ENCODE measurements around the gene WDR77. TPM values are rescaled to one million over a fixed set of nuclear protein-coding genes. Genes with fewer than 3 reads are reported as not detected.

Gene WDR77
- total RNA-seq, 1 experiment from 2014 or later = 42.5 TPM

Other genes starting within 250 kb of the WDR77 start
- 31.9 TPM for gene DENND2D, start 248.6 kb downstream of the WDR77 start, total RNA-seq (2021; ENCODE audit: unreplicated experiment)
- not detected for gene CHI3L2, start 221.5 kb downstream of the WDR77 start, total RNA-seq (2021; ENCODE audit: unreplicated experiment)
- not detected for gene CHIA, start 158.4 kb downstream of the WDR77 start, total RNA-seq (2021; ENCODE audit: unreplicated experiment)
- gene OVGP1, start 21.5 kb downstream of the WDR77 start, total RNA-seq (2021; ENCODE audit: unreplicated experiment) = 3.0 TPM
- 323 TPM for gene ATP5PB, start 208 bp upstream of the WDR77 start, total RNA-seq (2021; ENCODE audit: unreplicated experiment)
- 0.52 TPM for gene C1orf162, start 24.7 kb upstream of the WDR77 start, total RNA-seq (2021; ENCODE audit: unreplicated experiment)
- not detected for gene ADORA3, start 54.4 kb upstream of the WDR77 start, total RNA-seq (2021; ENCODE audit: unreplicated experiment)
- gene TMIGD3, start 54.4 kb upstream of the WDR77 start, total RNA-seq (2021; ENCODE audit: unreplicated experiment) = not detected
- 46.2 TPM for gene RAP1A, start 170.5 kb upstream of the WDR77 start, total RNA-seq (2021; ENCODE audit: unreplicated experiment)